RWPE2 (cell line): Measurements from ENCODE around the gene LRRC8E.

Experiments
- ATAC-seq: fragments of 200-7000 bp; cut with Tn5 transposase; 3 replicates; pipeline ENCODE4 v1.9.1; 2021; ENCODE audit warnings: low read depth
- DNase-seq: peaks from one replicate; pipeline ENCODE4 v3.0.0-alpha.2; 2020; ENCODE audit warnings: low spot score
- H3K27ac ChIP-seq: fragments of 450-650 bp; 2 replicates; pipeline ENCODE4 v1.5.1; 2017; ENCODE audit warnings: mild to moderate bottlenecking; ENCODE audit not compliant: poor library complexity, severe bottlenecking
- H3K27me3 ChIP-seq: fragments of 250-450 bp; sonication (Bioruptor Pico); 2 replicates; pipeline ENCODE4 v1.5.1; 2021; ENCODE audit warnings: mild to moderate bottlenecking, moderate library complexity; ENCODE audit not compliant: insufficient read depth, poor library complexity, severe bottlenecking
- H3K36me3 ChIP-seq: fragments of 250-450 bp; sonication (Bioruptor Pico); 2 replicates; pipeline ENCODE4 v1.5.1; 2020; ENCODE audit warnings: low read depth, mild to moderate bottlenecking, moderate library complexity
- H3K4me1 ChIP-seq: fragments of 250-450 bp; sonication (Bioruptor Pico); 2 replicates; pipeline ENCODE4 v1.5.1; 2021; ENCODE audit warnings: mild to moderate bottlenecking, moderate library complexity; ENCODE audit not compliant: insufficient read depth, poor library complexity, severe bottlenecking
- H3K4me3 ChIP-seq: fragments of 250-450 bp; sonication (Bioruptor Pico); 2 replicates; pipeline ENCODE4 v1.5.1; 2021; ENCODE audit warnings: mild to moderate bottlenecking, moderate library complexity; ENCODE audit not compliant: severe bottlenecking
- H3K9me3 ChIP-seq: fragments of 250-450 bp; sonication (Bioruptor Pico); 2 replicates; pipeline ENCODE4 v1.5.1; 2021; ENCODE audit warnings: mild to moderate bottlenecking, moderate library complexity; ENCODE audit not compliant: severe bottlenecking
- CTCF ChIP-seq: fragments of 450-650 bp; IDR thresholded peaks from one replicate; pipeline ENCODE4 v1.5.1; 2017; ENCODE audit warnings: mild to moderate bottlenecking, moderate library complexity; ENCODE audit not compliant: poor library complexity, severe bottlenecking

The LRRC8E gene

DNA sequence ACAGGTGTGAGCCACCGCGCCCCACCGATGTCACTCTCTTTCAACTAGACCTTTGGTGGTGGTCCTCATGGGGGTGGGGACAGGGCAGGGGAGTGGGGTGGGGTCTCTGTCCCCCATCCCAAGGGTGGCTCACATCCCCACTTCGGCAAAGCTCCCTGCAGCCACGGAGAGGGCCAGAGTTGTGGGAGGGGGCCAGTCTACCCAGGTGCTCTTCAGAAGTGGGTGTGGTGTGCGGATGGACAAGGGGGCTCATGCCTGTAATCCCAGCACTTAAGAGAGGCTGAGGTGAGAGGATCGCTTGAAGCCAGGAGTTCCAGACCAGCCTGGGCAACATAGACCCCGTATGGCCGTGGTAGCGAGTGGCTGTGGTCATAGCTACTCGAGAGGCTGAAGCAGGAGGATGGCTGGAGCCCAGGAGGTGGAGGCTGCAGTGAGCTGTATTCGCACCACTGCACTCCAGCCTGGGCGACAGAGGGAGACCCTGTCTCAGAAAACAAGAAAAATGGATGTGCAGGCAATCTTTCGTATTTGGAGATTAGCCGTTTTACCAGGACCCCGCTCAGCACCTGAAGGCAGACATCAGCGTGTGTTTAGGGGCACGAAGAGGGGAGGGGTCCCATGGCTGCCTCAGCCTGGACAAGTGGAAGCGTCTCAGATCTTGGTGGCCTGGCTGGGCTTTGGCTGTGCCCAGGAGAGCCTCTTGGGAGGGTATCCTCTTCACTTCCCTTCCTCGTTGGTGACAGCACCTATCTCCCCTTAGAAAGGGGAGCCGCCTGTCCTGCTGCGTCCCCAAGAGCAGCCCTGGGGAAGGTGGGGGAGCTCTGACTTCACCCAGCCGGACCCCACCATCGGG lies 27.2 kb downstream of the LRRC8E start:
- TF ChIP-seq CTCF = no peak
- Histone ChIP-seq H3K36me3 (peaks cover 15% of the 10 kb centered on the region), H3K27ac (peak overlapping the region; percentile 22), H3K4me1 (no peaks in the 10 kb centered on the region), H3K4me3 (peak overlapping the region; percentile 42), H3K9me3 (no peaks in the 10 kb centered on the region), H3K27me3 (peaks cover 7% of the 10 kb centered on the region)
- ATAC-seq (no peak), DNase-seq (no peak)

GRCh38 chr19:7916103-7916954 lies 28.0 kb downstream of the LRRC8E start:
- H3K9me3 ChIP-seq = no peaks in the 10 kb centered on the region
- peak; percentile 14 for TF ChIP-seq CTCF
- H3K36me3 ChIP-seq = peaks cover 9% of the 10 kb centered on the region
- peak overlapping the region; percentile 42 for H3K4me3 ChIP-seq
- DNase-seq (no peak), ATAC-seq (peak; percentile 6; the same call in 2 of the 3 replicates)
- H3K4me1 ChIP-seq = no peaks in the 10 kb centered on the region
- H3K27ac ChIP-seq = peak overlapping the region; percentile 22
- peaks cover 7% of the 10 kb centered on the region for H3K27me3 ChIP-seq

- H3K4me3 ChIP-seq = peak overlapping the region; percentile 42
- H3K27ac ChIP-seq = peak overlapping the region; percentile 22
- no peak for TF ChIP-seq CTCF
- H3K4me1 ChIP-seq = no peaks in the 10 kb centered on the region
- DNase-seq (no peak), ATAC-seq (no peak)
- H3K9me3 ChIP-seq = no peaks in the 10 kb centered on the region
- H3K36me3 ChIP-seq = peaks cover 3% of the 10 kb centered on the region; the same call in 1 of the 2 replicates
- H3K27me3 ChIP-seq = peaks cover 7% of the 10 kb centered on the region
Observed at GRCh38 chr19:7916955-7917266, 28.6 kb downstream of the LRRC8E start.

DNA sequence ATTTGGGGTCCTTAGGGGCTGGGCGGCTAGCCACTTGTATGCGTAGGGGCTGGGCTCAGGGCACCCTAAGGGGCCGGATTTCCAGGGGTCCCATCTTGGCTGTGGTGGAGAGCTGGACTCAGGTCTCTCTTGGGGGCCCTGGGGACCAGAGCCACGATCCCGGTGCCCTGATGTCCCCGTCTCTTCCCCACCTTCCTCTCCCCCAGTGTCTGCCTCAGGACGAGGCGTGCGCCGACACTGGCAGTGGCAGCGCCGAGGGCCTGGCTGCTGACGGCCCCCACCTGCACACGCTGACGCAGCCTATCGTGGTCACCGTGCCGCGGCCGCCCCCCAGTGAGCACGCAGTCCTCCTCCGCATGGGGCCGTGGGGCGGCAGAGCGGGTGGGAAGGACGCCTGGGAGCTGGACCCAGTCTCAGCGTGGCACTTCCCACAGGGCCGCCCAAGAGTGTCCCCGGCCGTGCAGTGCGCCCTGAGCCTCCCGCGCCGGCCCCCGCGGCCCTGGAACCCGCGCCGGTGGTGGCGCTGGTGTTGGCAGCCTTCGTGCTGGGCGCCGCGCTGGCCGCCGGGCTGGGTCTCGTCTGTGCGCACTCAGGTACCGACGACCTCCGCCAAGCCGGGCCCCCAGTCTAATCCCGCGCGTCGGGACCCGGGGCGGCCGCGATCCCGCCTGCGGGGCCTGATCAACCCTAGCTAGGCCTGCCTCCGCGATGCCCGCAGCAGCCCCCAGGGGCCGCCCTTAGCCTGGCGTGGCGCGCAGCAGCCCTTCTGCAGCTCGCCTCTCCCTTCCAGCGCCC lies 29.2 kb downstream of the LRRC8E start:
- no peaks in the 10 kb centered on the region for H3K9me3 ChIP-seq
- H3K27me3 ChIP-seq = peaks cover 7% of the 10 kb centered on the region
- ATAC-seq (peak; percentile 56), DNase-seq (no peak)
- H3K36me3 ChIP-seq = no peaks in the 10 kb centered on the region
- peak; percentile 62 for TF ChIP-seq CTCF
- H3K4me1 ChIP-seq = no peaks in the 10 kb centered on the region
- H3K4me3 ChIP-seq = peak overlapping the region; percentile 42
- H3K27ac ChIP-seq = peak overlapping the region; percentile 22
